GM21528 (cell line): ENCODE measurements around the gene SLC6A5.
"Not testable (repeated sequence)": the region's sequence is repeated elsewhere in the genome, so short reads cannot be mapped to it uniquely, and the experiment has no call there.

Experiments
- ATAC-seq: cut with Tn5 transposase; IDR thresholded peaks from one replicate; pipeline ENCODE4 v1.9.1; 2021; ENCODE audit warnings: mild to moderate bottlenecking, moderate library complexity; ENCODE audit not compliant: unreplicated experiment, low FRiP score

The SLC6A5 gene

GRCh38 chr11:20599221-20600019 is at the start of gene SLC6A5:
Gene SLC6A5, plus strand, starts transcription at chr11:20599608. Its CDS starts 65 bp downstream, at chr11:20599673.
- ATAC-seq: no peak

- no peak for ATAC-seq
These were observed 48.3 kb upstream of the SLC6A5 start for GRCh38 chr11:20551096-20551495.

- no peak for ATAC-seq
These were observed 43.6 kb upstream of the SLC6A5 start for GRCh38 chr11:20555783-20556182.

- ATAC-seq: not testable (repeated sequence)
These were observed 43.0 kb upstream of the SLC6A5 start for GRCh38 chr11:20556396-20556795.

GRCh38 chr11:20558741-20559140 is 40.7 kb upstream of the SLC6A5 start:
- ATAC-seq: no peak

GRCh38 chr11:20559523-20560300 is 39.7 kb upstream of the SLC6A5 start:
- no peak for ATAC-seq

GRCh38 chr11:20561915-20562314 is 37.5 kb upstream of the SLC6A5 start:
- ATAC-seq: no peak

GRCh38 chr11:20563866-20564265 is 35.5 kb upstream of the SLC6A5 start:
- ATAC-seq: no peak

GRCh38 chr11:20564846-20565635 is 34.4 kb upstream of the SLC6A5 start:
- no peak for ATAC-seq

GRCh38 chr11:20566115-20566514 is 33.3 kb upstream of the SLC6A5 start:
- ATAC-seq: not testable (repeated sequence)

- no peak for ATAC-seq
These were observed 32.6 kb upstream of the SLC6A5 start for GRCh38 chr11:20566591-20567434.

- ATAC-seq: not testable (repeated sequence)
These were observed 19.7 kb upstream of the SLC6A5 start for GRCh38 chr11:20579725-20580124.

- no peak for ATAC-seq
These were observed 16.2 kb upstream of the SLC6A5 start for GRCh38 chr11:20583201-20583600.

GRCh38 chr11:20584093-20584774 is 15.2 kb upstream of the SLC6A5 start:
- no peak for ATAC-seq

- no peak for ATAC-seq
These were observed 9.6 kb upstream of the SLC6A5 start for GRCh38 chr11:20589796-20590195.

- no peak for ATAC-seq
These were observed 9.0 kb upstream of the SLC6A5 start for GRCh38 chr11:20590381-20590780.

GRCh38 chr11:20592741-20593140 is 6.7 kb upstream of the SLC6A5 start:
- no peak for ATAC-seq

GRCh38 chr11:20594274-20595061 is 4.9 kb upstream of the SLC6A5 start:
- no peak for ATAC-seq

- ATAC-seq: no peak
These were observed 4.3 kb upstream of the SLC6A5 start for GRCh38 chr11:20595101-20595500.
